Urothelium cell line (cell line): Measurements from ENCODE around the gene SCN1A.
"Not testable (repeated sequence)": the region's sequence is repeated elsewhere in the genome, so short reads cannot be mapped to it uniquely, and the experiment has no call there.

Source experiments
- DNase-seq: peaks from one replicate; pipeline ENCODE4 v3.0.0; 2011; ENCODE audit warnings: low spot score, mixed read lengths
- FAIRE-seq: peaks from 2 replicates; lab custom pipeline; 2011; peaks lifted over from hg19 to GRCh38; lab: Jason Lieb, UNC

Gene SCN1A

GRCh38 chr2:166135849-166136258, 8.0 kb upstream of the SCN1A start:
- FAIRE-seq: no peak
- no peak for DNase-seq

GRCh38 chr2:166135152-166135848, 7.5 kb upstream of the SCN1A start:
- no peak for FAIRE-seq
- no peak for DNase-seq

DNA sequence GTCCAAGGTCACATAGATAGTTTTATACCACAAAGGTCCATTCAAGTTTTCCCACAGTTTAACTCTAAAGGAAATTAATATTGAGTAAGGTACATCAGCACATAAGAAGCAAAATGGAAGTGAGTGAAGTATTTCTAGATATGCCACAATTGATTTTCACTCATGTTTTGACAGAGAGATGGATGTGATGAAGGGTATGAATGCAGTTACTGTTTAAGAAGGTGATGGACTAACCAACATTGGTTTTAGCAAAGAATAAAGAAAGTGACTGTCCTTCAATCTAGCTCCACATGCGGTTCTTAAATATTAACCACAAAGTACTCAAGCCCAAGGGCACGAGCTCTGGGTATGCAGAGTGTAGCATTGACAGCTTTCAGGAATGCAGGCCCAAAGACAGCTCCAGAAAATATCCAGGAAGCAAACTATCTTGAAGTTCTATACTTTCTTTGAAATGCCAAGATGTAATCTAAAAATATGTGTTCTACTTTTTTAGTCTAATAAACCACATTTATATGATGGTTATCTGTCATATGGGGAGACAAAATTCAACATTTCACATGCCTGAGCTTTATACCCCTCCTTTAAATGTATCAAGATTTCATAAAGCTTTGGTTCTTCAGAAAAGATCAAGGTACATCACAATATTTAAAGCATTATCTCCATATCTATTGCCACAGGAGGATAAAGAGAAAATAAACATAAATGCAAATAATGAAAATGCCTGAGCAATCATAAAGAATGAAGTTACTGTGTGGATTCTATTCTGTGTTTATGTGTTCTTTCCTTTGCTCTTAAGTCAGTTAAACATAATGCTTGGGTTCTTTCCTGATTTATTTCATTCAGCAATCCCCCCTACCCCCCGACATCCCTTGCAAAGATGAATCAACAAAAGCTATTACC, 6.7 kb upstream of the SCN1A start:
- DNase-seq (no peak), FAIRE-seq (no peak)

GRCh38 chr2:166133653-166134052, 5.8 kb upstream of the SCN1A start:
- no peak for DNase-seq
- no peak for FAIRE-seq

GRCh38 chr2:166128156-166128505, 311 bp upstream of the SCN1A start:
- FAIRE-seq: no peak
- no peak for DNase-seq

GRCh38 chr2:166126007-166126639, 1.7 kb downstream of the SCN1A start:
- no peak for DNase-seq
- FAIRE-seq: no peak

- no peak for DNase-seq
- no peak for FAIRE-seq
Measured at GRCh38 chr2:166125557-166125956, 2.3 kb downstream of the SCN1A start.

- DNase-seq (no peak), FAIRE-seq (no peak)
Measured at GRCh38 chr2:166118180-166118579, 9.6 kb downstream of the SCN1A start.

DNA sequence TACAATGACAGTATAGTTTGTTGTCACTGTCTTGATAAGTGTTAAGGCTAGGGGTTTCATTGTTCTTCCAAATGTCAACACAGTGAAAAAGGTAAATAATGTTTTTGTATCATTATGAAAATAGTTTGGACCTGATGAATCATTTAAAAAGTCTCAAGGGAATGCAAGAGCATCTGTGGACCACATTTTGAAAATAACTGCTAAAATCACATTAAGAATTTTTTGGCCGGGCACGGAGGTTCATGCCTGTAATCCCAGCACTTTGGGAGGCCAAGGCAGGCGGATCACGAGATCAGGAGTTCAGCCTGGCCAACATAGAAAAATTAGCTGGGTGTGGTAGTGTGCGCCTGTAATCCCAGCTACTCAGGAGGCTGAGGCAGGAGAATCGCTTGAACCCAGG, 10.3 kb downstream of the SCN1A start:
- no peak for DNase-seq

DNA sequence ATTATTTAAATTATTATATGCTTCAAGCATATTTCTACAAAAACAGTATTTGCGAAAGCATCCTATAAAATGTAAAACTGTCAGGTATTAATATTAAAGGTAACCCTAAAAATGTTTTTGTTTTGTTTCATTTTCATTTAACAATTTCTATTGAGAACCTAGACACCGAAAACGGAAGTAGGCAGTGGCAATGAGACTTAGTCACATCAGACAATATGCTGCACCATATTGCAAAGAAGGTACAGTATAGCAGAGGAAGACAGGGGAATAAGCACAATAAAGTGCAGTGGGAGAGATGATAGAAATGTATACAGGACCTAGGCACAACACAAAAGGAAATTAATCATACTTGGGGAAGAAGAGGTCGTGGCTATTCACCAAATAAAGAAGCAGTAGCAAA, 12.2 kb downstream of the SCN1A start:
- DNase-seq (no peak), FAIRE-seq (no peak)

More for the DNA sequence above, 10.3 kb downstream of the SCN1A start:
- no peak for FAIRE-seq

DNA sequence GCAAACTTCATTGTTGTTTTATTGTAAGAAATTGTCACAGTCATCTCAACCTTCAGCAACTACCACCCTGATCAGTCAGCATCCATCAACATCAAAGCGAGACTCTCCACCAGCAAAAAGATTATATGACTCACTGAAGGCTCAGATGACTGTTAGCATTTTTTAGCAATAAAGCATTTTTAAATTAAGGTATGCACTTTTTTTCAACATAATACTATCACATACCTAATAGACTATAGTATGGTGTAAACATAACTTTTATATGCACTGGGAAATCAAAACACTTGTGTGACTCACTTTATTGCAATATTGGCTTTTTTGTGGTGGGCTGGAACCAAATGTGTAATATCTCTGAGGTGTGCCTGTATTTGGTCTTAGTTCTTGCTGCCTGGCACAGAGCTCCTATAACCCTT, 15.6 kb downstream of the SCN1A start:
- no peak for FAIRE-seq
- DNase-seq: no peak

DNA sequence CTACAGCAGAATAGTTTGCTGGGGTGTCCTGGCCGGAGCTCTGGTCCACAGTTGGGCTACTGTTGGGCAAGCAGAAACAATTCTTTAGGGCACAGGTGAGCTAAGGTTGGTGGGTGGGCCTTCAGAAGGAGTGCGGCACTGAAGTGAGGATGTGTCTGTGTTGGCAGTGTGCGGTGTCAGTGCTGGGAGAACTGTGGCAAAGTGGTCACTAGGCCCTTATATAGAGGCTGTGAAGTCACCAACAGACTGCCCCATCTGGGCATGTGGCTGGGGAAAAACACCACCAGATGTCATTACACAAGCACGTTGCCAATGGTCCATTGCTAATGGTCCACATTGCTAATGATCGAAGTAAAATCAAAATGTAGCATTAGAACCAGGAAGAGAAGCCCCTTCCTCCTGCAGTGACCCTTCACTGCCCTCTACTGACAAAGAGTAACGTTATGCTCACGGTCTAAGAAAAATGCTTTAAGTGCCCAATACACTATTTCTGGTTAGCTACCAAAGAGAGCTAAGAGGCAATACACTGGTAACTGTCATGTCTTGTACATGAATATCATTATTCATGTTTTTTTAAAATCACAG, 21.3 kb downstream of the SCN1A start:
- no peak for DNase-seq
- no peak for FAIRE-seq

- DNase-seq: no peak
- FAIRE-seq: no peak
Measured at GRCh38 chr2:166104773-166105172, 23.0 kb downstream of the SCN1A start.

- FAIRE-seq (no peak), DNase-seq (no peak)
Measured at GRCh38 chr2:166104084-166104483, 23.7 kb downstream of the SCN1A start.

DNA sequence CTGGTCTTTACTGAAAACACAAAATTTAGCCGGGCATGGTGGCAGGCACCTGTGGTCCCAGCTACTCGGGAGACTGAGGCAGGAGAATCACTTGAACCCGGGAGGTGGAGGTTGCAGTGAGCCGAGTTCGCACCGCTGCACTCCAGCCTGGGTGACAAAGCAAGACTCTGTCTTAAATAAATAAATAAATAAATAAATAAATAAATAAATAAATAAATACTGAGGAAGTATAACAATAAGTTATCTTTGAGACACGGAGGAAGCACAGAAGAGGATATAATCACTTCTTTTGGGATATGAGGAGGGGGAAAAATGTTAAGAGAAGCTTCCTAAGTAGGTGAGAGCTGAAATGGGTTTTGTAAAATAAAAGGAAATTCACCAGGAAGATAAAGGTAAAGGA, 24.5 kb downstream of the SCN1A start:
- DNase-seq, FAIRE-seq: not testable (repeated sequence)

GRCh38 chr2:166094325-166094724, 33.5 kb downstream of the SCN1A start:
- DNase-seq: no peak
- no peak for FAIRE-seq

DNA sequence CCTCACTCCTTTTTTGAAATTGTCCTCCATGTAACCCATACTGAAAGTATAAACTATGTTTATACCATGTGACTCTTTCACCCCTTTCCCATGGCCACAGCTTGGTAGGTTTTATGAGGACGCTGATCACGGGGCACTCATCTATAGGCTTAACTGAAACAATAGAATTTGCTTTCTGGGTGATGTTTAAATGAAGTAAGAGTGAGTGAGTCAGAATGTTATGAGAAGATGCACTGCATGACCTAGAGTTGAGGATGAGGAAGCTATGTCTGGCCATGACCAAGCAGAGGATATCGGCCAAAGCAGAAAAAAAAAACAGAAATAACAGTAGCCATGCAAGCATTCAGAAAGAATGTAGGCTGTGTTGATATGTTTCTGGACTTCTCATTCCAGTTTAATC, 34.9 kb downstream of the SCN1A start:
- FAIRE-seq: no peak
- DNase-seq: no peak

- FAIRE-seq (no peak), DNase-seq (no peak)
Measured at GRCh38 chr2:166091439-166091838, 36.4 kb downstream of the SCN1A start.

- FAIRE-seq (no peak), DNase-seq (no peak)
Measured at GRCh38 chr2:166090908-166091307, 36.9 kb downstream of the SCN1A start.

- DNase-seq: no peak
- no peak for FAIRE-seq
Measured at GRCh38 chr2:166090346-166090745, 37.5 kb downstream of the SCN1A start.

DNA sequence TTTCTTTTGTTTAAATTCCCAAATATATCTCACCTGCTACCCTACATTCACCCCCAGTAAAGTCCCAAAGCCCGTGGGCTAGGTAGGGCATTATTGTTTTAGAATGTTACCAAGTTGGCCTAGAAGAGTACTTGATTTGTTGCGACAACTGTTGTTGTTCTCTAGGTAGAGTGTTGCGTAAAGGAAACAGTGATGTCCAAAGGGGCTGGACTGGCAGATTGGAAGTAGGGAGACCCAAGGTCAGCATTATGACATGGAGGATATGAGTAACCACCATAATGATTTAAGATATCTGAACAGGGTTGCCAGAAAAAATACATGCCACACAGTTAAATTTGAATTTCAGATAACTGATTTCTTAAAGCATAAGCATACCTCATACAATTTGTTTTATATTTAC, 39.2 kb downstream of the SCN1A start:
- no peak for DNase-seq
- no peak for FAIRE-seq
